Testis (tissue), 3 donors: Measurements from ENCODE around the gene TAS2R16. TPM values are rescaled to one million over a fixed set of nuclear protein-coding genes. Genes with fewer than 3 reads are reported as not detected.

Experiments
- DNase-seq: peaks from one replicate; pipeline ENCODE4 v3.0.0-alpha.2; 2019
- H3K27ac ChIP-seq, 2 donors: fragments of 200-600 bp; sonication (generic); one replicate each; pipeline ENCODE4 v1.5.1; 2019
- H3K27me3 ChIP-seq: fragments of 200-600 bp; sonication (generic); one replicate; pipeline ENCODE4 v1.5.1; 2019
- H3K36me3 ChIP-seq: fragments of 200-600 bp; sonication (generic); one replicate; pipeline ENCODE4 v1.5.1; 2017; ENCODE audit warnings: low read depth; ENCODE audit errors: missing control alignments
- H3K4me1 ChIP-seq: fragments of 200-600 bp; sonication (generic); one replicate; pipeline ENCODE4 v1.5.1; 2019
- H3K4me3 ChIP-seq, 2 donors: fragments of 200-600 bp; sonication (generic); one replicate each; pipeline ENCODE4 v1.5.1; 2017 to 2019
- H3K9me3 ChIP-seq: fragments of 200-600 bp; sonication (generic); one replicate; pipeline ENCODE4 v1.5.1; 2017
- POLR2A ChIP-seq: fragments of 450-650 bp; IDR thresholded peaks from one replicate; pipeline ENCODE4 v1.6.1; 2017; ENCODE audit warnings: antibody characterized with exemption, mild to moderate bottlenecking, moderate library complexity
- WGBS, 2 donors: methylation state at CpG; one replicate each; pipeline ENCODE4 v1.1.5; 2018; 5-methylcytosine and 5-hydroxymethylcytosine counted together
- intact Hi-C: fragments of 100-400 bp; cut with DNase I; formaldehyde crosslinking; loops from one replicate; pipeline ENCODE4 v1.15.1; 2023; ENCODE audit warnings: low total_unique reads
- polyA plus RNA-seq: library from polyadenylated mRNA; stranded (reverse); fragments of 350-450 nt; fragmentation: Illumina TruSeq; extraction: RNeasy Lipid Tissue Mini Kit (QIAGEN cat#74804); gene quantifications from one replicate; pipeline ENCODE4 v1.2.3, GENCODE V29; 2014; ENCODE audit warnings: low read depth, low replicate concordance; ENCODE audit not compliant: insufficient read depth
- total RNA-seq, 2 donors: library from RNA; depleted of rRNA; stranded (reverse); fragments of >200 nt; gene quantifications; one replicate each; pipeline ENCODE4 v1.2.3, GENCODE V29; 2016
- TF ChIP-seq, protein P1 (sequence below), 3 experiments: fragments of 450-650 bp in 2 of 3; fragments of 200-600 bp in 1 of 3; sonication (generic) in 1 of 3; IDR thresholded peaks; one replicate each; pipeline ENCODE4 v1.5.1; 2016 to 2019; ENCODE audit warnings: antibody characterized with exemption in 3 of 3, mild to moderate bottlenecking in 2 of 3, moderate library complexity in 1 of 3

Gene TAS2R16
- total and polyA plus RNA-seq, 3 donors from 2014 or later = not detected

DNA sequence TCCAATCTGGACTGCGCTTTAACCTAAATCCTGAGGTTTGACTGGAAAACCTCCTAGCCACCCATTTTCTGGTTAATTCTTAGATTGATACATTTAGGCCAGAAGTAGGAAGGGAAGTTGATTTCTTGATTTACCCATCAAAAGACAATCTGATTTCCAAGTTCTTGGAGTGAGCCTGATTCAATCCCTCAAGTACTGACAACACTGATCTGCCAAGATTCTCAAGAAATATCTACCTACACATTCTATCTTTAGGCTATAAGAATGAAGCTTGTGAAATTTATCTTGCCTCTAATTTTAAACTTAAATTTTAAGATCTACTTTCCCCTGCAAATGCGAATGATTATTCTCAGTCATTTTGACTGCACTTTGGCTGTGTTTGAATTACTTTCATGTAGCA lies 5.9 kb downstream of the TAS2R16 start:
- H3K4me3 ChIP-seq = no peak overlapping the region
- DNase-seq = no peak
- no peaks in the 10 kb centered on the region for H3K4me1 ChIP-seq
- no peaks in the 10 kb centered on the region for H3K36me3 ChIP-seq
- no peak for TF ChIP-seq POLR2A
- TF ChIP-seq, protein P1, sequence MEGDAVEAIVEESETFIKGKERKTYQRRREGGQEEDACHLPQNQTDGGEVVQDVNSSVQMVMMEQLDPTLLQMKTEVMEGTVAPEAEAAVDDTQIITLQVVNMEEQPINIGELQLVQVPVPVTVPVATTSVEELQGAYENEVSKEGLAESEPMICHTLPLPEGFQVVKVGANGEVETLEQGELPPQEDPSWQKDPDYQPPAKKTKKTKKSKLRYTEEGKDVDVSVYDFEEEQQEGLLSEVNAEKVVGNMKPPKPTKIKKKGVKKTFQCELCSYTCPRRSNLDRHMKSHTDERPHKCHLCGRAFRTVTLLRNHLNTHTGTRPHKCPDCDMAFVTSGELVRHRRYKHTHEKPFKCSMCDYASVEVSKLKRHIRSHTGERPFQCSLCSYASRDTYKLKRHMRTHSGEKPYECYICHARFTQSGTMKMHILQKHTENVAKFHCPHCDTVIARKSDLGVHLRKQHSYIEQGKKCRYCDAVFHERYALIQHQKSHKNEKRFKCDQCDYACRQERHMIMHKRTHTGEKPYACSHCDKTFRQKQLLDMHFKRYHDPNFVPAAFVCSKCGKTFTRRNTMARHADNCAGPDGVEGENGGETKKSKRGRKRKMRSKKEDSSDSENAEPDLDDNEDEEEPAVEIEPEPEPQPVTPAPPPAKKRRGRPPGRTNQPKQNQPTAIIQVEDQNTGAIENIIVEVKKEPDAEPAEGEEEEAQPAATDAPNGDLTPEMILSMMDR (IDR thresholded peaks at IDR 0.05) = no peak
- no peak overlapping the region for H3K27ac ChIP-seq
- intact Hi-C loops = no loop called here
- 97 to 98% methylated on average over 2 of the region's 2 CpGs for WGBS, 2 donors
- no peaks in the 10 kb centered on the region for H3K9me3 ChIP-seq
- no peaks in the 10 kb centered on the region for H3K27me3 ChIP-seq

DNA sequence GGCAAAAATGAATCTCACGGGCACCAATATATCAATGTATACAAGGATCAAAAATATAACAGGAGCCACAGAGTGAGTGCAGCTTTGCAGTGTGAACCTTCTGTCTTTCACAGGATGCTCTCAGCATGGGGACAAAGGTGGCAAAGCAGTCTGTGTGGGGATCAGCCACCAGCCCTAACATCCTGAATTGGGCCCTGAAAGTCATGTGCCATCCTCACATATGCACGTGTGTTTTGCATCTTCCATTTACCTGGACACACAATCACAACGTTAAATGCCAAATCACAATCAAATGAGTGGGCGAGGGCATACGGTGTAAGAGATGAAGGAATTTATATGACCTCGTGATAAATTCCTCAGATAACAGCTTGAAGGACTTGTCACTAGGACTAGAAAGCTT lies 6.5 kb downstream of the TAS2R16 start:
- no peaks in the 10 kb centered on the region for H3K27me3 ChIP-seq
- no peak overlapping the region for H3K27ac ChIP-seq
- H3K4me3 ChIP-seq = no peak overlapping the region
- H3K36me3 ChIP-seq = no peaks in the 10 kb centered on the region
- TF ChIP-seq, protein P1 (IDR thresholded peaks at IDR 0.05) = no peak
- TF ChIP-seq POLR2A = no peak
- 73 to 76% methylated on average over 6 of the region's 6 CpGs for WGBS, 2 donors
- H3K4me1 ChIP-seq = no peaks in the 10 kb centered on the region
- H3K9me3 ChIP-seq = no peaks in the 10 kb centered on the region
- no peak for DNase-seq
- intact Hi-C loops = no loop called here

DNA sequence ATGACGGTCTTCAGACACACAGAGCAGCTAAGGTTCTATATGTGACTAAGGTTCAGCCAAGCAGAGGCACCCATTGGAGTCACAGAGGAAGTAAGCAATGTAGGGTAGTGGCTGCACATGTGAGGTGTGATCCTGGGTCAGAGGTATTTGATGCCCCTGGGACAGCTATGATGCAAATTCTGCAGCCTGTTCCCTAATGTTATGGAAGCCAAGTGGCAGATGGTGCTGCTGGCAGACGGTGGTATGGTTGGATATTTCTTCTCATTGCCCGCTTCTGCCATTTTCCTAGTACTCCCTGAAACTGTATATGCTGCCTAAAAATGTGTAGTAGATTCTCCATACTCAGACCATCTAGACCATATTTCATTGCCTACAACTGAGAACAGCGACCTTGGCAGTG lies 7.2 kb downstream of the TAS2R16 start:
- intact Hi-C loops = no loop called here

DNA sequence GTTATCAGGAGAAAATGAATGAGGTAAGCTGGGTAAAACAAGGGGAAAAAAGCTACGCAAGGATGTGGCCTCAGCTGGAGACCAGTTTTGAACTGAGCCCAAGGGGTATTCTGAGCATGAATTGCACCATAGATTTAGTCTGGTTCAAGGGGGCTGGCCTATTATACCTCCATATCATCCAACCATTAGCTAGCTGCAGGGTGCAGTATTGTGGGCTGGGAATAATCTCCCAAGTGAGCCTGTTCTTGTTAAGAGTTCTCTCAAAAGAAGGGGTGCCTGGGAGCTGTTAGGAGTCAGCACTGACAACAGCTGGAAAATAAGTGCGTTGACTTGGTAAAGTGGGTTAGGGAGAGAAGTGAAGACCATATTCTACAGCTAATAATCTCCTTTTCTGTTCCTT lies 8.0 kb downstream of the TAS2R16 start:
- DNase-seq = no peak
- Histone ChIP-seq H3K27me3 (no peaks in the 10 kb centered on the region), H3K9me3 (no peaks in the 10 kb centered on the region), H3K36me3 (no peaks in the 10 kb centered on the region), H3K4me3 (no peak overlapping the region), H3K4me1 (no peaks in the 10 kb centered on the region), H3K27ac (no peak overlapping the region)
- intact Hi-C loops = no loop called here
- TF ChIP-seq POLR2A = no peak
- TF ChIP-seq, protein P1 (IDR thresholded peaks at IDR 0.05) = no peak
- WGBS, 2 donors = 85 to 95% methylated on average over 2 of the region's 2 CpGs

More for the DNA sequence above, 7.2 kb downstream of the TAS2R16 start:
- no peak for DNase-seq
- Histone ChIP-seq H3K4me3 (no peak overlapping the region), H3K27ac (no peak overlapping the region), H3K36me3 (no peaks in the 10 kb centered on the region), H3K4me1 (no peaks in the 10 kb centered on the region), H3K27me3 (no peaks in the 10 kb centered on the region), H3K9me3 (no peaks in the 10 kb centered on the region)
- no peak for TF ChIP-seq POLR2A
- TF ChIP-seq, protein P1 (IDR thresholded peaks at IDR 0.05) = no peak
- 60 to 74% methylated on average over 4 of the region's 4 CpGs for WGBS, 2 donors

DNA sequence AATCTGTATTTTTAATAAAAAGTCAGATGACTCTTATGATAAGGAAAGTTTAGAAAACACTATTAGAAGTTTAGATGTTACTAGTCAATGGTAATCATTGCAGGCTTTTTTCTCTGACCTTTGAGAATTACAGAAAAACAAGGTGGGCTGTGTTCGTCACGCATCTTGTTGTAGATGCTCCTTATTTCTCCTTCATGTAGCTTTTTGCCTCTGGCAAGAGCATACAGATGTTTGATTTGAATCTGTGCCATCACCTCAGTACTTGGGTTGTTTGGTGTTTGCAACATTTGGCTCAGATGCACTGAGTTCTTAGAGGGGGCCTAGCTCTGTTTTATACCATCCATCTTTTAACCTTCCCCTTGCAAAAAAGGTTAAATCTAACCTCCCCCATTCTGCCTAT lies 11.5 kb downstream of the TAS2R16 start:
- Histone ChIP-seq H3K27ac (no peak overlapping the region), H3K36me3 (no peaks in the 10 kb centered on the region), H3K9me3 (no peaks in the 10 kb centered on the region), H3K4me3 (no peak overlapping the region), H3K27me3 (no peaks in the 10 kb centered on the region), H3K4me1 (no peaks in the 10 kb centered on the region)
- no peak for DNase-seq
- 67 to 91% methylated on average over 2 of the region's 2 CpGs for WGBS, 2 donors
- intact Hi-C loops = no loop called here
- TF ChIP-seq, protein P1 (IDR thresholded peaks at IDR 0.05) = no peak
